ENCODE measurements around the gene FAT4. TPM values are rescaled to one million over a fixed set of nuclear protein-coding genes. Genes with fewer than 3 reads are reported as not detected.

The FAT4 gene
- total RNA-seq, 6 experiments from 2014 or later: 2.8 to 4.6 (median 3.6) TPM

DNA sequence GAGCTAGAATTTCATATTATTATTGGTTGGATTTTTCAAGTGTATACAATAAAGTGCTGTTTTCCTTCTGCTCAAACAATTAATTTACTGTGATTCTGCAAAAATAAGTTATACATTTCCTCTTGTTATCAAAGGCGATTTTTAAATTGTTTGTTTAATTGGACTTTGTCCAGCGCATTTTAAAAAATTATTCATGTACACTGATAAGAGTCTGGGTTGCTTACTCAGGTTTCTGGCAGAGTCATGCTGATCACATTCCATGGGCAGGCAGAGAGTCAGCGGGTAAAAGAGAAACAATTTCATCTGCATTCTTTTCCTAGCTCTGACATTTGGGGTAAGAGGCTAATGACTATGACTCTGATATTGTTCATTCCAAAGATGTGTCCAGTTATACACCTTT lies 8.9 kb downstream of the FAT4 start:
- no peaks in the 10 kb centered on the region for H3K36me3 ChIP-seq
- no peaks in the 10 kb centered on the region for H3K9me3 ChIP-seq
- no peak overlapping the region for H3K27ac ChIP-seq
- ATAC-seq (peak; percentile 82 to 96 (median 91)), DNase-seq (no peak)
- H3K4me3 ChIP-seq: no peak overlapping the region
- TF ChIP-seq POLR2A (IDR thresholded peaks at IDR 0.05): no peak
- TF ChIP-seq, protein P1, sequence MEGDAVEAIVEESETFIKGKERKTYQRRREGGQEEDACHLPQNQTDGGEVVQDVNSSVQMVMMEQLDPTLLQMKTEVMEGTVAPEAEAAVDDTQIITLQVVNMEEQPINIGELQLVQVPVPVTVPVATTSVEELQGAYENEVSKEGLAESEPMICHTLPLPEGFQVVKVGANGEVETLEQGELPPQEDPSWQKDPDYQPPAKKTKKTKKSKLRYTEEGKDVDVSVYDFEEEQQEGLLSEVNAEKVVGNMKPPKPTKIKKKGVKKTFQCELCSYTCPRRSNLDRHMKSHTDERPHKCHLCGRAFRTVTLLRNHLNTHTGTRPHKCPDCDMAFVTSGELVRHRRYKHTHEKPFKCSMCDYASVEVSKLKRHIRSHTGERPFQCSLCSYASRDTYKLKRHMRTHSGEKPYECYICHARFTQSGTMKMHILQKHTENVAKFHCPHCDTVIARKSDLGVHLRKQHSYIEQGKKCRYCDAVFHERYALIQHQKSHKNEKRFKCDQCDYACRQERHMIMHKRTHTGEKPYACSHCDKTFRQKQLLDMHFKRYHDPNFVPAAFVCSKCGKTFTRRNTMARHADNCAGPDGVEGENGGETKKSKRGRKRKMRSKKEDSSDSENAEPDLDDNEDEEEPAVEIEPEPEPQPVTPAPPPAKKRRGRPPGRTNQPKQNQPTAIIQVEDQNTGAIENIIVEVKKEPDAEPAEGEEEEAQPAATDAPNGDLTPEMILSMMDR (IDR thresholded peaks at IDR 0.05): no peak
- WGBS (ENCODE audit: insufficient coverage, low coverage, low lambda C conversion rate, missing lambda C conversion rate): 10% methylated on average over 3 of the region's 3 CpGs
- intact Hi-C loops (cut with DNase I): no loop called here
- H3K4me1 ChIP-seq: peaks cover 0 to 20% (median 10%) of the 10 kb centered on the region in 4 donors
- H3K27me3 ChIP-seq: no peaks in the 10 kb centered on the region

DNA sequence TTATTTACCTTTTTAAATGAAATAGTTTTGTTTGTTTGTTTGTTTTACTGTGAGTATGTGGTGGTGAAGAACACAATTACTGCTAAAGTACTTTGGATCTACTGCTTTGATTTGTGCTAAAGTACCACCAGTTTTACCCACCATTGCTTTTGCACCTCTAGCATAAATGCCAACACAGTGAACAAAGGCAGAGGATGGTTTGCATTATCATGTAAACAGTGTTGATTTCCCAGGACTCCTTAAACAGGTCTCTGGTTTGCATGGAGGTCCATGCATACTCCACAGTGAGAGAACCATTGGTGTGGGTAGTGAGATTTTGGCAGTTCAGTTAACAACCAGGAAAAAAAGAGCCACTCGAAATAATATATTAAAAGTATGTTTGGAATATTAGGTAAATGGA lies 11.0 kb downstream of the FAT4 start:
- no peaks in the 10 kb centered on the region for H3K36me3 ChIP-seq
- H3K4me3 ChIP-seq: no peak overlapping the region
- no peak overlapping the region for H3K27ac ChIP-seq
- DNase-seq: no peak
- intact Hi-C loops (cut with DNase I): no loop called here
- H3K9me3 ChIP-seq: no peaks in the 10 kb centered on the region
- peaks cover 0 to 20% (median 10%) of the 10 kb centered on the region in 4 donors for H3K4me1 ChIP-seq
- 100% methylated on average over 1 of the region's 1 CpG for WGBS (ENCODE audit: insufficient coverage, low coverage, low lambda C conversion rate, missing lambda C conversion rate)
- TF ChIP-seq POLR2A (IDR thresholded peaks at IDR 0.05): no peak
- TF ChIP-seq, protein P1 (IDR thresholded peaks at IDR 0.05): no peak
- H3K27me3 ChIP-seq: no peaks in the 10 kb centered on the region
- ATAC-seq: no peak

DNA sequence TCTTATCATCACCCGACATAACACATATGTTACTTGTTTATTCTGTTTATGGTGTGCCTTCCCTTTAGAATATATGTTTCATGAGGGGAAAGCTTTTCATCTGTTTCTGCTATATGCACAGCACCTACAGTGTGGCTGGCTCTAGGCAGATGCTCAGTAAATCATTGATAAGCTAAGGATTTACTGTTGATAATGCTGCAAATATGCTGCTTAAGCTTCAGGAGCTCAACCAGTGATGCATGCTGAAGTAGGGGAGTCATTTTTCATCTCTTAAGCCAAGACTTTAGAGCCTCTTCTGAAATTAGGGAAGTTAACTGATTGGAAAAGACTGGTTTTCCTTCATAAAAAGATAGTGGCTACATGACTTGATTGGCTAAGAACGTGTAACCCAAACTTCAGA lies 16.4 kb downstream of the FAT4 start:
- intact Hi-C loops (cut with DNase I): no loop called here
- WGBS (ENCODE audit: insufficient coverage, low coverage, low lambda C conversion rate, missing lambda C conversion rate): 90% methylated on average over 2 of the region's 2 CpGs
- no peak for ATAC-seq
- Histone ChIP-seq H3K4me3 (no peak overlapping the region), H3K4me1 (no peaks in the 10 kb centered on the region), H3K27me3 (no peaks in the 10 kb centered on the region), H3K27ac (no peak overlapping the region), H3K9me3 (no peaks in the 10 kb centered on the region), H3K36me3 (no peaks in the 10 kb centered on the region)
- DNase-seq: no peak
- TF ChIP-seq, protein P1 (IDR thresholded peaks at IDR 0.05): no peak
- TF ChIP-seq POLR2A (IDR thresholded peaks at IDR 0.05): no peak

DNA sequence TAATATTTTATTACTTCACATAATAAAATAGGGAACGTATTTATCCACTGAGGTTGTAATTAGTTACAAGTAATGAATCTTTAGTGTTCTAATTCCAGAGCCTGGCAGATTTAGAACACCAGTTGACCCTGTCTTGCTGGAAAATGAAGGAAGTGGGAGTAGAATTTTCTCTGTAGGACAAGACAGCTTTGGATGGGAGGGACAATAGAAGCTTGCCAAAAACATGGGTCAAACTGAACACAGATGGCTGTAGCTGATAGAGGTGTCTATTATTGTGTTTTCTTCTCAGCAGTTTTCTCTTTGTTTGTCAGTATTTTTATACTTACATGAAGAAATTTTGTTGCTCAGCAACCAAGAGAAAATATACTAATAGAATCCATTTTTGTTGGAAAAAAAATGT lies 20.2 kb downstream of the FAT4 start:
- no peak overlapping the region for H3K27ac ChIP-seq
- peak; percentile 28 to 53 (median 42) for ATAC-seq
- 35% methylated on average over 1 of the region's 1 CpG for WGBS (ENCODE audit: insufficient coverage, low coverage, low lambda C conversion rate, missing lambda C conversion rate)

More for the DNA sequence above, 20.2 kb downstream of the FAT4 start:
- no peak for DNase-seq
- H3K4me1 ChIP-seq: peaks cover 0 to 3% (median 0%) of the 10 kb centered on the region in 4 donors
- TF ChIP-seq, protein P1 (IDR thresholded peaks at IDR 0.05): no peak
- TF ChIP-seq POLR2A (IDR thresholded peaks at IDR 0.05): no peak
- no peaks in the 10 kb centered on the region for H3K36me3 ChIP-seq
- no peak overlapping the region for H3K4me3 ChIP-seq
- no peaks in the 10 kb centered on the region for H3K9me3 ChIP-seq
- intact Hi-C loops (cut with DNase I): no loop called here
- H3K27me3 ChIP-seq: no peaks in the 10 kb centered on the region

All from right lobe of liver (tissue), 6 donors.